Activated T-cell treated with anti-CD3 and anti-CD28 coated beads, Interleukin-2, amount 50 U/mL, for 48 hours (primary cell): ENCODE results near the gene PABPN1L.
A peak's percentile ranks its signal among the peaks of the same experiment; 100 is the strongest.

ENCODE experiments used
- DNase-seq, 2 experiments: peaks; one replicate each; pipeline ENCODE4 v3.0.0-alpha.2; 2020

PABPN1L gene, protein sequence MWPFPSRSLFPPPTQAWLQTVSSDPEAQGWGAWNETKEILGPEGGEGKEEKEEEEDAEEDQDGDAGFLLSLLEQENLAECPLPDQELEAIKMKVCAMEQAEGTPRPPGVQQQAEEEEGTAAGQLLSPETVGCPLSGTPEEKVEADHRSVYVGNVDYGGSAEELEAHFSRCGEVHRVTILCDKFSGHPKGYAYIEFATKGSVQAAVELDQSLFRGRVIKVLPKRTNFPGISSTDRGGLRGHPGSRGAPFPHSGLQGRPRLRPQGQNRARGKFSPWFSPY

DNA sequence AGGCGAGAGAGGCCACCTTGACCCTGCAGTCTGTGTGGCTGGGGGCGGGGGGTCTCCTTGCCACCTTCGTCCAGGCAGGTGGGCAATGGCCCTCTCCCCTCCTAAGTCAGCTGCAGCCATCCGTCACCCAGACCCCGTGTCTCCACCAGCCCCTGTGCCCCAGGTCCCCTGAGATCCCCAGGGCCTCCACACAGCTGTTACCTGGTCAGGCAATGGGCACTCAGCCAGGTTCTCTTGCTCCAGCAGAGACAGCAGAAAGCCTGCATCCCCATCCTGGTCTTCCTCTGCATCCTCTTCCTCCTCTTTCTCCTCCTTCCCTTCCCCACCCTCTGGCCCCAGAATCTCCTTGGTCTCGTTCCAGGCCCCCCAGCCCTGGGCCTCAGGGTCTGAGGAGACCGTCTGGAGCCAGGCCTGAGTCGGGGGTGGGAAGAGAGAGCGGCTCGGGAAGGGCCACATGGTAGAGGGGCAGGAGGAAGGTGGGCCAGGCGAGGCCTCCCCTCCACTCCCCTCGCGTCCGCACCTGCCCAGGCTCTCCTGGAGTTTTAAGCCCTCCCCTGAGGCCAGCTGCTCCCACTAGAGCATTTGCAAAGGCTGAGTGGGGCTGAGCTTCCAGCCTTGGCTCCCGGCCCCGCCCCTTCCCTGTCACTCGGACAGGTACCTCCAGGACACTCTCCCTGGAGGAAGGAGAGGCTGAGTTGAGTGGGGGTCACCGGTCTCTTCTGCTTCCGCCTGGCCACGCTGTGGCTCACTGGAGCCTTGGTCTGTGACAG, at the start of gene PABPN1L:
TSS of gene PABPN1L (minus strand) at position 510 of the 770 bp plus-strand sequence. CDS start at position 456, 54 bp downstream.
- no peak for DNase-seq

DNA sequence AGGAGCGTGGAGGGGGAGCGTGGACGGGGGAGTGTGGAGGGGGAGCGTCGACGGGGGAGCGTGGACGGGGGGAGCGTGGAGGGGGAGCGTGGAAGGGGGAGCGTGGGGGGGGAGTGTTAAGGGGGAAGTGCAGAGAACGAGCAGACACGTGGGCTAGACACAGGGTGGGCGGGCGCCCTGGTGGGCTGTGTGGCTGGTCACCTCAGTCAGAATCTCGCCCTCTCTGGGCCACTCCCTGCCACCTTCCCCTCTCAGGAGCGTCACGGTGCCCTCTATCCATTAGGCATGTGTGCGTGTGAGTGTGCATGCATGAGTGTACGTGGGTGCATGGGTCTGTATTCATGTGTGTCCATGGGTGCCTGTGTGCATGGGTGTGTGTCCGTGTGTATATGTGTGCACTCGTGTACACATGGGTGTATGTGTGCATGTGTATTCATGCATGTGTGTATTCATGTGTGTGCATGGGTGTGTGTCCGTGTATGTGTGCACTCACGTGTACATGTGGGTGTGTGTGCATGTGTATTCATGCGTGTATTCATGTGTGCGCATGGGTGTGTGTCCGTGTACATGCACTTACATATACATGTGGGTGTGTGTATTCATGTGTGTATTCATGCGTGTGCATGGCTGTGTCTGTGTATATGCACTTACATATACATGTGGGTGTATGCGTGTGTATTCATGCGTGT, 49.3 kb upstream of the PABPN1L start:
- DNase-seq, result no peak

GRCh38 chr16:88914750-88915368, 48.4 kb upstream of the PABPN1L start:
- no peak for DNase-seq

- no peak for DNase-seq
Observed at GRCh38 chr16:88913870-88914269, 47.4 kb upstream of the PABPN1L start.

DNA sequence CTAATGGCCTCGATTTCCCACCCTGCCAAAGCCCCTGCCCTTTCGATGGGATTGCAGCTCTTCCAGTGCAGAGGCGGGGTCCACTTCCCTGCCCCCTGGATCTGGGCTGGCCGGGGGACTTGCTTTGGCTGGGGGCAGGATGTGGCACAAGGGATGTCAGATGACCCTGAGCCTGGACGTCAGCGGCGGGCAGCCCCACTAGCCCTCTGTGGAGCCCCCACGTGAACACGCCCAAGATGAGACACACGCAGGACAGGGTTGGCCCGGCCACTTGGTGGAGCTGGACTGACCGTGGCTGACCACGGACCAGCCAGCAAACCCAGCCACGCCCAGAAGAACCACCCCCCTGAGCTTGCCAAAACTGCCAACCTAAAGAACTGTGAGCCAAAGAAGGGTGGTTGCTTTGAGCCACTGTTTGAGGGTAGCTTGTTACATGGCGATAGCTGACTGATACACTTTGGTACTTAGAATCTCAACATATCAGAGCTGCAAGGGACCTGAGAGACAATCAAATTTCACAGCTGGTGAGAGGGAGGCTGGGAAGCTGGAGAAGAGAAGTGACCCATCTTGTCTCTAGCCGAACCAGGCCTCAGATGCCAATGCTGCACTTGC, 46.6 kb upstream of the PABPN1L start:
- no peak for DNase-seq

DNA sequence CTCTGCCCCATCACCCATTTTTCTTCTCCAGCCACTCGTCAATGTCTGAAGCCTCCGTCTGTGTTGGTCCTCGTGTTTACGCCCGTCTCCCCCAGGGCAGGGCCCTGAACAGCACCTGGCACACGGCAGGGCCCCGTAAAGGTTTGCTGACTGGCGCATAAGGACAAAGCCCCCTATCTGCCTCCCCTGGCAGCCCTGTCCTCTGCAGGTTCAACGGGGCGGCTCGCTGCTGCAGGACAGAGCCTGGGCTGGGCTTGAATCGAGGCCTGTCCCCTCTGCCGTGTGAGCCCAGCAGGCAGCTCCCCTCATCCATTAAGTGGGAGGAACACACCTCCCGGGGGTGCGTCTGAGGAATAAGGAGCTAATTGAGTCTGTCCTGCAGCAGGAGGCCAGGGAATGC, 46.1 kb upstream of the PABPN1L start:
- no peak for DNase-seq

DNA sequence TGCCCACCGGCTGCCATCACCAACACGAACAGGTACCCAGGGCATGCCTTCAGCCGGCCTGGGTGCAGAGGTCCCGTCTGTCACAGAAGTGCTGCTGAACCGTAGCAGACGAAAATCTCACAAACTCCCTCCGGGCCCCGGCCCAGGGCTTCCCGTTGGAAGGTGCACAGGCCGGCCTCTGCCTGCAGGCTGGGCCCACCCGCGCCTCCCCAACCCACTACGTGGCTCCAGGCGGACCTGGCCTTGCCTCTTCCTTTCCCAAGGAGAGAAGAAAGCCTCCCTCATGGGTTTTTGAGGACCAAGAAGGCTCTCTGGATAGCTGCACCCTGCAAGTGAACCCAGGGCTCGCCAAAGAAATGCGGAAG, 45.5 kb upstream of the PABPN1L start:
- no peak for DNase-seq

DNA sequence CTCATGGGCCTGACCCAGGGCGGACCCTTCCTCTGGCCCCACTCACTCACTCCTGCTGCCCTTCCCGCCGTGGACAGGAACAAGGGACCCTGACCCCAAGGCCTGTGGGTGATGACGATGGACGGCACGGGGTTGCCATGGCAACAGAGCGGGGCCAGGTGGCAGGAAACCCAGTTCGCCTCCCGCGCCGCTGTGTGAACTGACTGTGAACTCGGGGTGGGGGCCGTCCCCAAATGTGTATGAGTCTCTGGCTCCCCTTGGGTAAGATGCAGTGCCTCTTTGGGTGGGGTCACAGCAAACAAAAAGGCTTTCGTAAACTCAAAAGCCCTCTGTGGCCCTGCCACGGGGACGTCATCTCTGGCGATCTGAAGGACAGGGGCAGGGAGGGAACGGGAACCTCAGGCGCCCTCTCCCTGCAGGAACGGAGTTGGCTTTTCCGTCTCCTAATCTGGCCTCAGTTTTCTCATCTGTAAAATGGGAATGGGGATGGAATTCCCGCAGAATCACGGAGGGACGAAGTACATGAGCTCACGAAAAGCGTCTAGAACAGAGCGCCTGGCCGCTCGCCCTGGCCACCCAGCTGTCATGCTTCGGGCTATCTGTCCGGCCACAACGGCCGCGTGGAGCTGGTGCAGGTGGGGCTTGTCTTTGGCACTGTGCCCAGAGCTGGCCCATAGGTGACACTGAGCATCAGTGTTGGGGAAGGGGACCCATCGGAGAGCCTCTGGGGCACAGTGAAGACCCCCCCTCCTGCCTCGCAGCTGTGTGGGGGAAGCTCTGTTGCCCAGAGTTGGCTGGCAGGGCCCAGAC, 44.9 kb upstream of the PABPN1L start:
- no peak for DNase-seq

- no peak for DNase-seq
Observed at GRCh38 chr16:88910284-88911135, 44.0 kb upstream of the PABPN1L start.

- DNase-seq, result no peak
Observed at GRCh38 chr16:88909431-88910210, 43.2 kb upstream of the PABPN1L start.

DNA sequence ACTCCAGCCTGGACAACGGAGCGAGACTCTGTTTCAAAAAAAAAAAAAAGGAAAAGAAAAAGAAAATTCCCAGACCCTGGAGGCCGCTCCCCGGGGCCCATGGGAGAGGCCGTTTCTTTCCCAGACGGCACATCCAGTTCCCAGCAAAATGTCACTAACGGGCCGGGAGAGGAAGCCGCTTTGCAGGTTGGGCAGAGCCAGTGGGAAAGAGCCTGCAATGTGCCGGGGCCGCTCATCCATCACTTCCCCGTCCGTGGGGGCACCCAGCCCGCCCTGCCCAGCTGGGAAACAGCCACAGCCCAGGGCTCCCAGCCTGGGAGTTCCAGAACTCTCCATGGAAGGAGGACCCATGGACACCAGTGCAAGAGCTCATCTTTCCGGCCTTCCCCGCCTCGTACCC, 41.8 kb upstream of the PABPN1L start:
- DNase-seq, result no peak

GRCh38 chr16:88907768-88908167, 41.3 kb upstream of the PABPN1L start:
- DNase-seq, result no peak

DNA sequence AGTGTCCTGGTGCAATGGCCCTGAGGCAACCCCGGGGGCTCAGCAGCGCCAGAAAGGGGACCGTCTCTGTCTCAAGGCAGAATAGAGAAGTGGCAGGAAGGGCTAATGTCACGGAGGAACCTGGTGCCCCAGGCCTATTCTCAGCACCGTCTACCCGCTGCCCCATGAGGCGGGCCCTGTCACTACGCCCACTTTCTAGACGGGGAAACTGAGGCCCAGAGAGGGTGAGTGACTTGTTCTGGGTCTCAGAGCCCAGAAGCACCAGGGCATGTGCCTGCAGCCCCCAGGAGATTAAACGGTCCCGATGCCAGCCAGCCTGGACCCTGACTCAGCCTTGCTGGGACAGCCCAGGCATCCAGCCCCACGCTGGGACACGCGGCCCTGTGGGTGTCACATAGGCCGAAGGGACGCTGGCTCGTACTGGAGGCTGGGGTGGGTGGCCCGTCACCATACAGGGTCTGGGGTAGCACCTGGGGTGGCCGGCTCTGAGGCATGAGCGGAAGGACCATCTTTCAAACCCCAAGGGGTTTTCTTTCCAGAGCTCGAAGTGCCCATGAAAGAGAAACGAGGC, 40.2 kb upstream of the PABPN1L start:
- no peak for DNase-seq

GRCh38 chr16:88906020-88906419, 39.6 kb upstream of the PABPN1L start:
- no peak for DNase-seq

- DNase-seq, result peak; percentile 35 to 38
Observed at GRCh38 chr16:88905563-88905962, 39.1 kb upstream of the PABPN1L start.

- DNase-seq, result no peak
Observed at GRCh38 chr16:88904676-88905365, 38.4 kb upstream of the PABPN1L start.

DNA sequence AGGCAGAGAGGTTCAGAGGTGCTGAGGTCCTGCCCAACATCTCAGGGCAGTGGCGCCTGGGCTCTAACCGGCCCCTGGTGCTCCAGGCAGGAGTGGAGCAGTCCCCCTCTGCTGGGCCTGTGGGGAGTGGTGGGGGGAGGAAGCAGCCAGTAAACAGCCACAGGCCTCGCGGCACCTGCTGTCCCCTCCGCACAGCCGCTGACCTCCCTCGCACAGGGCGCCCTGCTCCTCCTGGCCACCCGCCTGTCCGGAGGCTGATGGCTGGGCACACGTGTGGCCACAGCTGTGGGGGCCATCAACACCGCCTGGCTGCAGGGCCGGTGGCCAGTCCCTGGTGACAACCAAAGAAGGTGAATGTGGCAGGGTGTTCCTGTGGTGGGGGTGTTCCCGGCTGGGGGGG, 36.8 kb upstream of the PABPN1L start:
- DNase-seq, result no peak

DNA sequence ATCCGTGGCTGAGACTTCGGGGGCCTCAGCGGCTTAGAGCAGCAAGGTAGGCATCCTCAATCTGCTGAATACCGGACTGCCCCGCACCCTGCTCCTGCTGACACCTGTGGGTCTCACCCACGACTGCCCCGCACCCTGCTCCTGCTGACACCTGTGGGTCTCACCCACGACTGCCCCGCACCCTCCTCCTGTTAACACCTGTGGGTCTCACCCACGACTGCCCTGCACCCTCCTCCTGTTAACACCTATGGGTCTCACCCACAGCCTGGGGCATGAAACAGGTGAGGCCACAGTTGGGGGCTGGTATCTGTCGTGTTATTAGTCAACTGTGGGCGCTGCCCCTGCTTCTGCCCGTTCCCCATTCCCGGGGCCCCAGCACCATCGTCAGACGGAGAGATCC, 36.3 kb upstream of the PABPN1L start:
- no peak for DNase-seq

DNA sequence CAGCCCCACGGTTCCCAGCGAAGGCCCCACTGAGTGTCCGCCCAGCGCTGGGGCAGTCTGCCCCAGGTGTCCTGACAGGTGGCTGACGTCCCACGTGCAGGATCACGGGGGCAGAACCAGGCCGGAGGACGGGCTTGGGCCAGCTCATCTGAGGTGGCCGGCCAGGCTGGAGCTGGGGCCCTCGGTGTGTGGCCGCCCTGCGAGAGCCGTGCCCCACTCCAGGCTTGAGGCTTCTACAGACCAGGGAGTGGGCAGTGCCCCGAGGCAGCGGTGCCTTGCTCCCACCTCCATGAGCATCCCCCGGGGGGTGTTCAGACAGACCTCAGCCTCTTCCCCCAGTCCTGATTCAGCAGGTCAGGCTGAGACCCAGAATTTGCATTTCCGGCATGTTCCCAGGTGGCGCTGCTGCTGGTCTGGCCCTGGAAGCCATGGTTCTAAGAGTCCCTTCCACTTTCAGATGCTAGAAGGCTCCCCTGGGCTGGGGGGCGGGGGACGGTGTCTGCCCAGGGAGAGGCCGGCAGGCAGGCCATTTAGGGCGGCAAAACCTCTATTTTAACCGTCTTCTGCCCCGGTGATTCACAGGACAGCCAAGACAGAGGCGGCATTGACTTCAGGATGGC, 35.4 kb upstream of the PABPN1L start:
- no peak for DNase-seq
